ENCODE measurements around the gene ZNF526. TPM values are rescaled to one million over a fixed set of nuclear protein-coding genes. Genes with fewer than 3 reads are reported as not detected.

The ZNF526 gene
- total RNA-seq, 3 donors from 2014 or later: 4.0 to 6.9 (median 6.0) TPM

GRCh38 chr19:42249769-42250168 is 29.7 kb downstream of the ZNF526 start:
- no peaks in the 10 kb centered on the region for H3K36me3 ChIP-seq
- no peaks in the 10 kb centered on the region for H3K9me3 ChIP-seq
- peak overlapping the region in 1 of 3 donors; percentile 98 for H3K4me3 ChIP-seq
- peak overlapping the region; percentile 100 for H3K27ac ChIP-seq
- TF ChIP-seq POLR2AphosphoS5 (IDR thresholded peaks at IDR 0.05): no peak
- no peak for TF ChIP-seq CTCF (IDR thresholded peaks at IDR 0.05)
- no peak for TF ChIP-seq POLR2A (IDR thresholded peaks at IDR 0.05)
- intact Hi-C loops (cut with DNase I; ENCODE audit: low total_unique reads): no loop called here
- no peaks in the 10 kb centered on the region for H3K27me3 ChIP-seq
- H3K4me1 ChIP-seq: peaks cover 14 to 28% of the 10 kb centered on the region in 2 donors
- no peak for DNase-seq (ENCODE audit: low spot score in 2 of 2)

- DNase-seq (ENCODE audit: low spot score in 2 of 2): peak in 1 of 2 donors; percentile 22
- intact Hi-C loops (cut with DNase I; ENCODE audit: low total_unique reads): no loop called here
- peak overlapping the region; percentile 7 to 98 (median 20) for H3K4me3 ChIP-seq
- no peaks in the 10 kb centered on the region for H3K27me3 ChIP-seq
- peak overlapping the region; percentile 100 for H3K27ac ChIP-seq
- H3K4me1 ChIP-seq: peaks cover 14 to 28% of the 10 kb centered on the region in 2 donors
- no peaks in the 10 kb centered on the region for H3K36me3 ChIP-seq
- TF ChIP-seq POLR2AphosphoS5 (IDR thresholded peaks at IDR 0.05) (no peak), CTCF (IDR thresholded peaks at IDR 0.05) (no peak), POLR2A (IDR thresholded peaks at IDR 0.05) (no peak)
- H3K9me3 ChIP-seq: no peaks in the 10 kb centered on the region
These were observed 30.1 kb downstream of the ZNF526 start for GRCh38 chr19:42250183-42250665.

- peak in 1 of 2 donors; percentile 23 for DNase-seq (ENCODE audit: low spot score in 2 of 2)
- intact Hi-C loops (cut with DNase I; ENCODE audit: low total_unique reads): no loop called here
- Histone ChIP-seq H3K4me1 (peaks cover 14 to 28% of the 10 kb centered on the region in 2 donors), H3K36me3 (no peaks in the 10 kb centered on the region), H3K9me3 (no peaks in the 10 kb centered on the region), H3K4me3 (peak overlapping the region; percentile 7 to 98 (median 20)), H3K27ac (peak overlapping the region; percentile 100), H3K27me3 (no peaks in the 10 kb centered on the region)
- no peak for TF ChIP-seq POLR2AphosphoS5 (IDR thresholded peaks at IDR 0.05)
- TF ChIP-seq POLR2A (IDR thresholded peaks at IDR 0.05): no peak
- TF ChIP-seq CTCF (IDR thresholded peaks at IDR 0.05): no peak
These were observed 30.8 kb downstream of the ZNF526 start for GRCh38 chr19:42250666-42251531.

- intact Hi-C loops (cut with DNase I; ENCODE audit: low total_unique reads): no loop called here
- H3K4me1 ChIP-seq: peaks cover 16 to 28% of the 10 kb centered on the region in 2 donors
- no peaks in the 10 kb centered on the region for H3K36me3 ChIP-seq
- no peaks in the 10 kb centered on the region for H3K9me3 ChIP-seq
- H3K4me3 ChIP-seq: peak overlapping the region; percentile 88 to 99 (median 98)
- H3K27me3 ChIP-seq: no peaks in the 10 kb centered on the region
- DNase-seq (ENCODE audit: low spot score in 2 of 2): peak in 1 of 2 donors; percentile 20
- TF ChIP-seq POLR2A (IDR thresholded peaks at IDR 0.05) (no peak), POLR2AphosphoS5 (IDR thresholded peaks at IDR 0.05) (no peak), CTCF (IDR thresholded peaks at IDR 0.05) (no peak)
- H3K27ac ChIP-seq: peak overlapping the region; percentile 100
These were observed 31.7 kb downstream of the ZNF526 start for GRCh38 chr19:42251572-42252358.
